HepG2 (cell line): ENCODE results near the gene COQ7. TPM values are rescaled to one million over a fixed set of nuclear protein-coding genes. Genes with fewer than 3 reads are reported as not detected.

Experiments
- ATAC-seq: fragments of 200-7000 bp; cut with Tn5 transposase; 3 replicates; pipeline ENCODE4 v1.9.1; 2020; ENCODE audit warnings: mild to moderate bottlenecking, moderate library complexity
- BruUV-seq: library from RNA; stranded (reverse); fragments of 400-500 nt; replicated peaks from 2 replicates; lab custom pipeline; 2021; lab: Mats Ljungman, UMichigan
- CTCF ChIA-PET: fragments of 300-600 bp; formaldehyde crosslinking; extraction: SDS; loops from one replicate; lab custom pipeline; 2021; ENCODE audit warnings: low total read pairs, inconsistent platforms, low intra/inter-chr PET ratio; lab: Yijun Ruan, JAX
- POLR2A ChIA-PET: fragments of 350-600 bp; sonication (Branson Sonifier 250); formaldehyde crosslinking; loops from one replicate; lab custom pipeline; 2020; ENCODE audit warnings: antibody characterized with exemption, inconsistent platforms; lab: Yijun Ruan, JAX
- DNase-seq: peaks from one replicate; pipeline ENCODE4 v3.0.0-alpha.2; 2015; ENCODE audit warnings: low spot score
- FAIRE-seq: peaks from 3 replicates; lab custom pipeline; 2011; peaks lifted over from hg19 to GRCh38; lab: Jason Lieb, UNC
- H2AFZ ChIP-seq: one replicate; pipeline ENCODE4 v1.6.1; 2011; ENCODE audit warnings: low read length, inconsistent platforms
- H3K27ac ChIP-seq: fragments of 300-600 bp; 3 replicates; pipeline ENCODE4 v1.8.0; 2011; ENCODE audit warnings: mixed run types, mild to moderate bottlenecking, mixed read lengths, low read length, inconsistent platforms; ENCODE audit not compliant: insufficient read depth; ENCODE audit errors: extremely low read length
- H3K27me3 ChIP-seq, 2 experiments: fragments of 200-600 bp in 1 of 2; 2 replicates in 1 of 2; 3 replicates in 1 of 2; pipeline versions ENCODE4 v1.6.0 to v1.8.0; 2011; ENCODE audit warnings: low read length in 2 of 2, mild to moderate bottlenecking in 2 of 2, moderate library complexity in 2 of 2, inconsistent platforms in 1 of 2; ENCODE audit not compliant: insufficient read depth in 2 of 2, control insufficient read depth in 1 of 2
- H3K36me3 ChIP-seq, 2 experiments: fragments of 200-600 bp in 1 of 2; replicated peaks in 1 of 2; 2 replicates in 1 of 2; 3 replicates in 1 of 2; pipeline versions ENCODE4 v1.5.1 to v1.8.0; 2011; ENCODE audit warnings: low read length in 2 of 2, inconsistent platforms in 1 of 2; ENCODE audit not compliant: insufficient read depth in 2 of 2, control insufficient read depth in 1 of 2
- H3K4me1 ChIP-seq: 2 replicates; pipeline ENCODE4 v1.5.1; 2012; ENCODE audit warnings: low read length, inconsistent platforms; ENCODE audit not compliant: insufficient read depth
- H3K4me2 ChIP-seq: 2 replicates; pipeline ENCODE4 v1.6.0; 2011; ENCODE audit warnings: low read depth, low read length, inconsistent platforms
- H3K4me3 ChIP-seq, 3 experiments: fragments of 200-600 bp in 1 of 3; sonication (generic), shearing (Covaris generic) in 1 of 3; replicated peaks in 1 of 3; 2 replicates each; pipeline ENCODE4 v1.5.1; 2011 to 2016; ENCODE audit warnings: low read length in 3 of 3, inconsistent platforms in 2 of 3, low read depth in 2 of 3, mild to moderate bottlenecking in 2 of 3, control low read depth in 1 of 3, mixed read lengths in 1 of 3; ENCODE audit not compliant: insufficient read depth in 1 of 3
- H3K79me2 ChIP-seq: one replicate; pipeline ENCODE4 v1.6.1; 2011; ENCODE audit warnings: low read length, inconsistent platforms; ENCODE audit not compliant: insufficient read depth
- H3K9ac ChIP-seq: 2 replicates; pipeline ENCODE4 v1.6.0; 2011; ENCODE audit warnings: mild to moderate bottlenecking, low read depth, low read length, inconsistent platforms; ENCODE audit not compliant: insufficient read depth
- H3K9me3 ChIP-seq: 2 replicates; pipeline ENCODE4 v1.5.1; 2012; ENCODE audit warnings: mild to moderate bottlenecking, low read length
- H4K20me1 ChIP-seq: 2 replicates; pipeline ENCODE4 v1.6.0; 2011; ENCODE audit warnings: inconsistent platforms, mild to moderate bottlenecking, low read length, moderate library complexity; ENCODE audit not compliant: insufficient read depth
- E2F5 ChIP-seq: sonication (generic); formaldehyde crosslinking; conservative IDR thresholded peaks from 2 replicates; pipeline ENCODE4 v1.4.0; 2020; ENCODE audit warnings: missing genetic modification reagents
- FOXC1 ChIP-seq: sonication (generic); formaldehyde crosslinking; IDR thresholded peaks from 2 replicates; pipeline ENCODE4 v1.8.0; 2022; ENCODE audit warnings: mild to moderate bottlenecking, missing genetic modification reagents, borderline replicate concordance
- HNRNPUL1 ChIP-seq: fragments of 200-400 bp; formaldehyde crosslinking; IDR thresholded peaks from 2 replicates; pipeline ENCODE4 v1.6.1; 2017; ENCODE audit warnings: low read depth, mild to moderate bottlenecking, low read length, moderate library complexity
- HOXD1 ChIP-seq: sonication (generic); formaldehyde crosslinking; IDR thresholded peaks from 2 replicates; pipeline ENCODE4 v1.5.0; 2020; ENCODE audit warnings: missing genetic modification reagents
- IKZF4 ChIP-seq: sonication (generic); formaldehyde crosslinking; IDR thresholded peaks from 2 replicates; pipeline ENCODE4 v1.5.1; 2020; ENCODE audit warnings: borderline replicate concordance, mild to moderate bottlenecking, low read depth, missing genetic modification reagents; ENCODE audit errors: not compliant biosample characterization
- MTA1 ChIP-seq: sonication (generic); formaldehyde crosslinking; IDR thresholded peaks from 2 replicates; pipeline ENCODE4 v1.4.0; 2020; ENCODE audit warnings: missing genetic modification reagents, mild to moderate bottlenecking, borderline replicate concordance
- NCOA2 ChIP-seq: sonication (generic); formaldehyde crosslinking; IDR thresholded peaks from 2 replicates; pipeline ENCODE4 v1.8.0; 2022; ENCODE audit warnings: inconsistent platforms
- NFKBIZ ChIP-seq: IDR thresholded peaks from 2 replicates; pipeline ENCODE4 v1.6.1; 2018; ENCODE audit warnings: missing genetic modification reagents, missing compliant biosample characterization
- RNF2 ChIP-seq: fragments of 450-650 bp; conservative IDR thresholded peaks from 2 replicates; pipeline ENCODE4 v1.6.1; 2016; ENCODE audit warnings: low read depth
- ZBTB38 ChIP-seq: sonication (generic); formaldehyde crosslinking; IDR thresholded peaks from 2 replicates; pipeline ENCODE4 v1.5.1; 2020; ENCODE audit warnings: mild to moderate bottlenecking, missing genetic modification reagents
- ZFP82 ChIP-seq: sonication (generic); formaldehyde crosslinking; IDR thresholded peaks from 2 replicates; pipeline ENCODE4 v1.5.1; 2020; ENCODE audit warnings: mild to moderate bottlenecking, missing genetic modification reagents, borderline replicate concordance
- ZNF780A ChIP-seq: sonication (generic); formaldehyde crosslinking; IDR thresholded peaks from 2 replicates; pipeline ENCODE4 v1.8.0; 2022; ENCODE audit warnings: mild to moderate bottlenecking, missing genetic modification reagents, moderate library complexity
- ZNF878 ChIP-seq: sonication (generic); formaldehyde crosslinking; IDR thresholded peaks from 2 replicates; pipeline ENCODE4 v1.8.1; 2023; ENCODE audit warnings: mild to moderate bottlenecking, missing genetic modification reagents, moderate library complexity
- WGBS: methylation state at CpG from one replicate; pipeline ENCODE4 v1.1.6; 2017; ENCODE audit warnings: low lambda C conversion rate; 5-methylcytosine and 5-hydroxymethylcytosine counted together
- in situ Hi-C: cut with HindIII; loops from 2 replicates; pipeline ENCODE4 v1.10.0; 2017; ENCODE audit warnings: low pct_unique_long_range_greater_than_20kb; ENCODE audit not compliant: extremely low pct_ligation_motif_present
- intact Hi-C: fragments of 100-400 bp; cut with micrococcal nuclease; formaldehyde crosslinking; loops from one replicate; pipeline ENCODE4 v1.10.0; 2022; ENCODE audit not compliant: unreplicated experiment
- polyA plus RNA-seq, 8 experiments: library from polyadenylated mRNA; depleted of rRNA in 3 of 8; stranded (reverse) in 7 of 8; unstranded in 1 of 8; fragments of >200 nt; fragmentation: Illumina TruSeq in 4 of 8; extraction: Trizol in 4 of 8; gene quantifications; 2 replicates each; pipeline versions ENCODE4 v1.2.1 to v1.2.3, GENCODE V29; 2011 to 2016; ENCODE audit warnings: low read depth in 4 of 8, missing spikeins in 1 of 8, mixed read lengths in 1 of 8; ENCODE audit not compliant: insufficient read depth in 1 of 8
- total RNA-seq, 5 experiments: library from RNA; depleted of rRNA; stranded (reverse); fragments of >200 nt; fragmentation: Illumina TruSeq; extraction: Trizol; gene quantifications; 2 replicates each; pipeline ENCODE4 v1.2.3, GENCODE V29; 2016; ENCODE audit warnings: low read depth in 1 of 5
- TF ChIP-seq, protein P1 (sequence below): sonication (generic); formaldehyde crosslinking; IDR thresholded peaks from 2 replicates; pipeline ENCODE4 v1.8.1; 2023; ENCODE audit warnings: missing genetic modification reagents, mild to moderate bottlenecking, borderline replicate concordance
- TF ChIP-seq, protein P2 (sequence below): fragments of 450-650 bp; IDR thresholded peaks from 2 replicates; pipeline ENCODE4 v1.6.1; 2016

Gene COQ7
- total and polyA plus RNA-seq, 2 of the 13 experiments (the other 11 are each of a cell fraction or from before 2014, with no cell fraction given), result 20.1 to 45.7 TPM

DNA sequence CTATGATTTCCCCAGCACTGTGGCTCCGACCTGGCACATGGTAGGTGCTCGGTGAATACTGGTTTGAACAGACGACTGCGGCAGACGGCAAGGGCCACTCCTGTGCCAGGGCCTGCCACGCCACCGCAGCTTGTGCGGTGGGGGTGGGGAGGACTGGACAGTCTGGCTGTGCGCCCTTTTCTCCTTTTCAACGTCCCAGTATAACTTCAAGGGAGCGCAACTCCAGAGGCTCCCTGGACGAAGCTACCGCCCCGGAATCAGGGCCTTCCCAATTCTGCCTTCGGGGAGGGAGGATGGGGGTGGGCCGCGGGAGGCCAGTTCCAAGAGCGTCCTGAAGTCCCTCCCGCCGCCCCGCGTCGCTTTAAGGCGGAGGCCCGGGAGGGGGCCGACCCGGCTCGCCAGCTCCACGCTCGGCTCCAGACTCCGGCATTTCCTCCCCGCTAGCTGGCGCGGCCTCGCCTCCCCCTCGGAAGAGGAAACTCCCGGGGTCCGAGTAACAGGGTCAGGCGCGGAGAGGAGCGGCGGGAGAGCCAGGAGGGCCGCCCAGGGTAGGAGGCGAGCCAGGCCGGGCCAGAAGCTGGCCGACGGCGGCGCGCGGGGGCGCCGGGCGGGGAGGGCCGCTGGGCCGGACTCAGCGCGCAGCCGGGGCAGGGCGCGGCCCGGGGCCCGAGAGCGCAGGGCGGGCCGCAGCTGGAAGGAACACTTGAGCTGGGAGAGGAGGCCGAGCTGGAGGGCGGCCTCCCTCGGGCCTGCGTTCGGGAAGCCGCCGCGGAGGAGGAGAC, 46.4 kb downstream of the COQ7 start, which contains the start of gene ITPRIPL2 (continued):
- TF ChIP-seq E2F5, result peak; percentile 20; the same call in 1 of the 2 replicates
- TF ChIP-seq RNF2, result peak; percentile 68
- peak; percentile 77 for TF ChIP-seq NFKBIZ

DNA sequence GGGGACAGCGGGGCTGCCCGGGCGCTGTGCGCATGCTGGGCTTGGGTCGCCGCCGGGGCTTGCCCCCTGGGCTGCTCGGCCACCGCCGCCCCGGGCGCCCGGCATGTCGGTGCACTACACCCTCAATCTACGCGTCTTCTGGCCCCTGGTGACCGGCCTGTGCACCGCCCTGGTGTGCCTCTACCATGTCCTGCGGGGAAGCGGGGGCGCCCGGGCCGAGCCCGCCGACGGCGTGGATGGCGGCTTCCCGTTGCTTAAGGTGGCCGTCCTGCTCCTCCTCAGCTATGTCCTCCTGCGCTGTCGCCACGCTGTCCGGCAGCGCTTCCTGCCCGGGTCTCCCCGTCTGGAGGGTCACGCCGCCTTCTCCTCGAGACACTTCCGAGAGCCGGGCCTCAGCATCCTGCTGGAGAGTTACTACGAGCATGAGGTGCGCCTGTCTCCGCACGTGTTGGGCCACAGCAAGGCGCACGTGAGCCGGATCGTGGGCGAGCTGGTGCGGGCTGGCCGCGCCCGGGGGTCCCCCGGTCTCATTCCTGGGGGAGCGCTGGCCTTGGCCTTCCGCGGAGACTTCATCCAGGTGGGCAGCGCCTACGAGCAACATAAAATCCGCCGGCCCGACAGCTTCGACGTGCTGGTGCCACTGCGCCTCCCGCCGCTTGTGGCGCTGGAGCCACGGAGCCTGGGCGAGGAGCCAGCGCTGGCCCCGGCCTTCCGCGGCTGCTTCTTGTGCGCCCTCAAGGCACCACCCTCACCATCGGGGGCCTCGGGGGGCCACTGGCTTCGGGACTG, 47.1 kb downstream of the COQ7 start:
- peak overlapping the region; percentile 95 for H3K9ac ChIP-seq
- FAIRE-seq (no peak), ATAC-seq (peak; percentile 37), DNase-seq (no peak)
- no peaks in the 10 kb centered on the region for H3K9me3 ChIP-seq
- ChIA-PET CTCF (no interaction called here), POLR2A (interaction anchor here (0.9 to 12.1 kb wide), 13 partner anchors 8 to 324 kb away, joined by 3 to 239 read pairs (median 7); partner anchors contain the start of genes COQ7 and RPS15A)
- H2AFZ ChIP-seq, result no peak overlapping the region
- peak overlapping the region; percentile 73 to 88 (median 78); a peak in 5 of 6 replicates for H3K4me3 ChIP-seq
- WGBS, result 64% methylated on average over 63 of the region's 80 CpGs
- peaks cover 5% of the 10 kb centered on the region for H3K79me2 ChIP-seq
- peak overlapping the region; percentile 99 for H3K4me2 ChIP-seq
- no peaks in the 10 kb centered on the region; a peak in 1 of 5 replicates for H3K36me3 ChIP-seq
- no TSS peak for BruUV-seq
- peaks cover 81% of the 10 kb centered on the region for H3K4me1 ChIP-seq
- no peaks in the 10 kb centered on the region for H4K20me1 ChIP-seq
- no peaks in the 10 kb centered on the region for H3K27me3 ChIP-seq
- peak overlapping the region; percentile 74 for H3K27ac ChIP-seq
- in situ Hi-C loops, result no loop called here
- intact Hi-C loops, result no loop called here
- TF ChIP-seq MTA1 (peak; percentile 14; the same call in 1 of the 2 replicates), FOXC1 (CRISPR knock-in tag) (no peak), ZNF780A (no peak), IKZF4 (peak; percentile 57), NCOA2 (CRISPR knock-in tag) (0 out of 2 replicates have a peak, but pooled peaks have one; percentile 14), HOXD1 (CRISPR knock-in tag) (peak; percentile 50; the same call in 1 of the 2 replicates), HNRNPUL1 (no peak), ZNF878 (no peak; the same call in 1 of the 2 replicates), ZFP82 (no peak), ZBTB38 (CRISPR knock-in tag) (peak; percentile 100)
- TF ChIP-seq, protein P1, sequence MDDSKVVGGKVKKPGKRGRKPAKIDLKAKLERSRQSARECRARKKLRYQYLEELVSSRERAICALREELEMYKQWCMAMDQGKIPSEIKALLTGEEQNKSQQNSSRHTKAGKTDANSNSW (CRISPR knock-in tag), result 0 out of 2 replicates have a peak, but pooled peaks have one; percentile 21
- TF ChIP-seq, protein P2, sequence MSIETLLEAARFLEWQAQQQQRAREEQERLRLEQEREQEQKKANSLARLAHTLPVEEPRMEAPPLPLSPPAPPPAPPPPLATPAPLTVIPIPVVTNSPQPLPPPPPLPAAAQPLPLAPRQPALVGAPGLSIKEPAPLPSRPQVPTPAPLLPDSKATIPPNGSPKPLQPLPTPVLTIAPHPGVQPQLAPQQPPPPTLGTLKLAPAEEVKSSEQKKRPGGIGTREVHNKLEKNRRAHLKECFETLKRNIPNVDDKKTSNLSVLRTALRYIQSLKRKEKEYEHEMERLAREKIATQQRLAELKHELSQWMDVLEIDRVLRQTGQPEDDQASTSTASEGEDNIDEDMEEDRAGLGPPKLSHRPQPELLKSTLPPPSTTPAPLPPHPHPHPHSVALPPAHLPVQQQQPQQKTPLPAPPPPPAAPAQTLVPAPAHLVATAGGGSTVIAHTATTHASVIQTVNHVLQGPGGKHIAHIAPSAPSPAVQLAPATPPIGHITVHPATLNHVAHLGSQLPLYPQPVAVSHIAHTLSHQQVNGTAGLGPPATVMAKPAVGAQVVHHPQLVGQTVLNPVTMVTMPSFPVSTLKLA, result peak; percentile 80
